H9 (cell line): ENCODE measurements around the gene NSMCE3. TPM values are rescaled to one million over a fixed set of nuclear protein-coding genes. Genes with fewer than 3 reads are reported as not detected.

ENCODE experiments used
- DNase-seq: peaks from one replicate; pipeline ENCODE4 v3.0.0-alpha.2; 2017
- H2AFZ ChIP-seq: one replicate; pipeline ENCODE4 v1.6.1; 2013; ENCODE audit warnings: mild to moderate bottlenecking, low read length, control low read depth, moderate library complexity
- H2AK5ac ChIP-seq: 2 replicates; pipeline ENCODE4 v1.6.1; 2013; ENCODE audit warnings: low read length, control low read depth, mixed read lengths; ENCODE audit not compliant: insufficient read length
- H2BK120ac ChIP-seq: one replicate; pipeline ENCODE4 v1.6.1; 2013; ENCODE audit warnings: low read depth, mild to moderate bottlenecking, low read length, control low read depth, inconsistent platforms; ENCODE audit not compliant: poor library complexity, severe bottlenecking
- H2BK12ac ChIP-seq: 2 replicates; pipeline ENCODE4 v1.6.1; 2013; ENCODE audit warnings: low read length, control low read depth, mixed read lengths, low read depth; ENCODE audit not compliant: insufficient read length
- H2BK15ac ChIP-seq: 2 replicates; pipeline ENCODE4 v1.6.1; 2013; ENCODE audit warnings: low read depth, low read length, control low read depth
- H2BK20ac ChIP-seq: one replicate; pipeline ENCODE4 v1.6.1; 2013; ENCODE audit warnings: low read depth, mild to moderate bottlenecking, low read length, control low read depth, inconsistent platforms; ENCODE audit not compliant: poor library complexity, severe bottlenecking
- H2BK5ac ChIP-seq: 2 replicates; pipeline ENCODE4 v1.6.1; 2013; ENCODE audit warnings: low read length, control low read depth, mixed read lengths; ENCODE audit not compliant: insufficient read length
- H3K14ac ChIP-seq: 2 replicates; pipeline ENCODE4 v1.6.1; 2013; ENCODE audit warnings: low read length, control low read depth; ENCODE audit not compliant: insufficient read depth
- H3K18ac ChIP-seq: 2 replicates; pipeline ENCODE4 v1.6.1; 2013; ENCODE audit warnings: low read depth, mild to moderate bottlenecking, mixed read lengths, low read length, control low read depth; ENCODE audit not compliant: insufficient read length
- H3K23ac ChIP-seq: 2 replicates; pipeline ENCODE4 v1.6.1; 2013; ENCODE audit warnings: low read length, control low read depth, mixed read lengths, low read depth; ENCODE audit not compliant: insufficient read length
- H3K23me2 ChIP-seq: 2 replicates; pipeline ENCODE4 v1.6.1; 2013; ENCODE audit warnings: low read depth, mild to moderate bottlenecking, mixed read lengths, low read length, control low read depth; ENCODE audit not compliant: insufficient read length, poor library complexity, severe bottlenecking
- H3K27ac ChIP-seq: 2 replicates; pipeline ENCODE4 v1.5.1; 2013; ENCODE audit warnings: low read length, control low read depth, mixed read lengths, low read depth; ENCODE audit not compliant: insufficient read length
- H3K27me3 ChIP-seq: 2 replicates; pipeline ENCODE4 v1.6.1; 2013; ENCODE audit warnings: low read length, control low read depth, inconsistent platforms; ENCODE audit not compliant: insufficient read depth
- H3K4ac ChIP-seq: 2 replicates; pipeline ENCODE4 v1.6.1; 2013; ENCODE audit warnings: low read depth, mild to moderate bottlenecking, control low read depth, inconsistent platforms, low read length, moderate library complexity
- H3K4me1 ChIP-seq: 2 replicates; pipeline ENCODE4 v1.6.1; 2013; ENCODE audit warnings: low read length, control low read depth, inconsistent platforms; ENCODE audit not compliant: insufficient read depth
- H3K4me2 ChIP-seq: 2 replicates; pipeline ENCODE4 v1.6.1; 2013; ENCODE audit warnings: low read length, control low read depth, mixed read lengths; ENCODE audit not compliant: insufficient read length, insufficient read depth
- H3K56ac ChIP-seq: 2 replicates; pipeline ENCODE4 v1.6.1; 2013; ENCODE audit warnings: low read depth, mild to moderate bottlenecking, mixed read lengths, low read length, control low read depth; ENCODE audit not compliant: insufficient read length
- H3K79me1 ChIP-seq: 2 replicates; pipeline ENCODE4 v1.6.1; 2013; ENCODE audit warnings: low read depth, mild to moderate bottlenecking, moderate library complexity, low read length, control low read depth, inconsistent platforms; ENCODE audit not compliant: insufficient read depth, poor library complexity, severe bottlenecking
- H3K79me2 ChIP-seq: 2 replicates; pipeline ENCODE4 v1.6.1; 2013; ENCODE audit warnings: low read length, control low read depth, inconsistent platforms; ENCODE audit not compliant: insufficient read depth
- H3K9ac ChIP-seq: 2 replicates; pipeline ENCODE4 v1.6.1; 2013; ENCODE audit warnings: low read length, control low read depth, mixed read lengths; ENCODE audit not compliant: insufficient read length; ENCODE audit errors: extremely low read depth
- H3K9me3 ChIP-seq: one replicate; pipeline ENCODE4 v1.6.1; 2013; ENCODE audit warnings: low read depth, low read length, inconsistent platforms; ENCODE audit not compliant: control insufficient read depth
- H3T11ph ChIP-seq: one replicate; pipeline ENCODE4 v1.6.1; 2013; ENCODE audit warnings: mild to moderate bottlenecking, low read length, control low read depth, inconsistent platforms
- H4K20me1 ChIP-seq: one replicate; pipeline ENCODE4 v1.6.1; 2013; ENCODE audit not compliant: control insufficient read depth, insufficient read length, insufficient read depth
- H4K5ac ChIP-seq: 2 replicates; pipeline ENCODE4 v1.6.1; 2013; ENCODE audit warnings: low read depth, mild to moderate bottlenecking, mixed read lengths, low read length, control low read depth; ENCODE audit not compliant: insufficient read length
- H4K8ac ChIP-seq: replicated peaks from 2 replicates; pipeline ENCODE4 v1.6.1; 2013; ENCODE audit warnings: low read length, control low read depth, mixed read lengths, low read depth; ENCODE audit not compliant: insufficient read length
- H4K91ac ChIP-seq: 2 replicates; pipeline ENCODE4 v1.6.1; 2013; ENCODE audit warnings: low read depth, mild to moderate bottlenecking, moderate library complexity, mixed read lengths, low read length, control low read depth; ENCODE audit not compliant: insufficient read length
- H3K27ac Mint-ChIP-seq, 3 experiments: 2 replicates in 2 of 3; 3 replicates in 1 of 3; pipeline ENCODE4 v1.8.0; 2020 to 2021; ENCODE audit warnings: mixed read lengths in 3 of 3, mild to moderate bottlenecking in 1 of 3, moderate library complexity in 1 of 3
- H3K27me3 Mint-ChIP-seq: 2 replicates; pipeline ENCODE4 v1.8.0; 2021; ENCODE audit warnings: low read depth, mild to moderate bottlenecking, moderate library complexity, mixed read lengths
- H3K36me3 Mint-ChIP-seq, 3 experiments: 2 replicates in 2 of 3; 3 replicates in 1 of 3; pipeline ENCODE4 v1.8.0; 2020 to 2021; ENCODE audit warnings: low read depth in 3 of 3, mixed read lengths in 3 of 3; ENCODE audit not compliant: insufficient read depth in 1 of 3
- H3K4me1 Mint-ChIP-seq, 2 experiments: 2 replicates each; pipeline ENCODE4 v1.8.0; 2020; ENCODE audit warnings: mixed read lengths in 2 of 2
- H3K4me3 Mint-ChIP-seq, 2 experiments: 2 replicates in 1 of 2; 3 replicates in 1 of 2; pipeline ENCODE4 v1.8.0; 2020 to 2021; ENCODE audit warnings: mild to moderate bottlenecking in 2 of 2, mixed read lengths in 2 of 2, moderate library complexity in 1 of 2
- H3K9me3 Mint-ChIP-seq, 2 experiments: 2 replicates in 1 of 2; 3 replicates in 1 of 2; pipeline ENCODE4 v1.8.0; 2020; ENCODE audit warnings: mild to moderate bottlenecking in 2 of 2, mixed read lengths in 2 of 2, moderate library complexity in 1 of 2
- CTCF ChIP-seq: fragments of 200-600 bp; sonication (generic); conservative IDR thresholded peaks from 3 replicates; pipeline ENCODE4 v1.8.0; 2021; ENCODE audit warnings: antibody characterized with exemption, mild to moderate bottlenecking
- WGBS: extraction: QIAGEN DNeasy Blood & Tissue Kit; methylation state at CpG from one replicate; pipeline ENCODE4 v1.1.7; 2013; ENCODE audit warnings: missing lambda C conversion rate, low lambda C conversion rate, mixed read lengths; ENCODE audit not compliant: insufficient read length; ENCODE audit errors: extremely low coverage; 5-methylcytosine and 5-hydroxymethylcytosine counted together
- total RNA-seq: library from RNA; stranded (reverse); gene quantifications from 2 replicates; pipeline ENCODE4 v1.2.1, GENCODE V29; 2021

NSMCE3 gene
- total RNA-seq, 1 experiment from 2014 or later, result 6.9 TPM

- H3K27ac Mint-ChIP-seq, result no peak overlapping the region
Observed at GRCh38 chr15:29312387-29312786, 42.8 kb upstream of the NSMCE3 start.

More at GRCh38 chr15:29312387-29312786, 42.8 kb upstream of the NSMCE3 start:
- no peak overlapping the region for H2BK120ac ChIP-seq
- no peaks in the 10 kb centered on the region for H3K27me3 ChIP-seq
- no peak overlapping the region for H2AFZ ChIP-seq
- H2BK20ac ChIP-seq, result no peak overlapping the region
- no peak overlapping the region for H3K4ac ChIP-seq
- no peak overlapping the region for H3K27ac ChIP-seq
- H4K20me1 ChIP-seq, result no peaks in the 10 kb centered on the region
- no peak overlapping the region for H2BK12ac ChIP-seq
- no peaks in the 10 kb centered on the region for H3K23me2 ChIP-seq
- no peak overlapping the region for H3K14ac ChIP-seq
- no peaks in the 10 kb centered on the region for H3K79me1 ChIP-seq
- H4K8ac ChIP-seq, result no peak overlapping the region
- H3T11ph ChIP-seq, result no peak overlapping the region
- no peaks in the 10 kb centered on the region for H3K4me1 Mint-ChIP-seq
- no peaks in the 10 kb centered on the region for H3K9me3 Mint-ChIP-seq
- H4K5ac ChIP-seq, result no peak overlapping the region
- no peak overlapping the region for H3K4me3 Mint-ChIP-seq
- H3K18ac ChIP-seq, result no peak overlapping the region
- H2AK5ac ChIP-seq, result no peak overlapping the region
- no peaks in the 10 kb centered on the region for H3K27me3 Mint-ChIP-seq
- H3K23ac ChIP-seq, result no peak overlapping the region
- H3K79me2 ChIP-seq, result no peaks in the 10 kb centered on the region
- no peak for TF ChIP-seq CTCF
- H2BK15ac ChIP-seq, result no peak overlapping the region
- no peaks in the 10 kb centered on the region for H3K9me3 ChIP-seq
- WGBS, result no CpG with 5 or more reads among the region's 2 CpGs
- no peak overlapping the region for H2BK5ac ChIP-seq
- H3K56ac ChIP-seq, result no peak overlapping the region
- H3K36me3 Mint-ChIP-seq, result no peaks in the 10 kb centered on the region
- H3K9ac ChIP-seq, result no peak overlapping the region
- no peak overlapping the region for H4K91ac ChIP-seq
- H3K4me2 ChIP-seq, result no peak overlapping the region
- no peak for DNase-seq
- no peaks in the 10 kb centered on the region for H3K4me1 ChIP-seq
